OCI-LY7 (cell line): ENCODE data around the gene GLMN. TPM values are rescaled to one million over a fixed set of nuclear protein-coding genes. Genes with fewer than 3 reads are reported as not detected.

ENCODE experiments used
- Bru-seq: library from RNA; stranded (reverse); fragments of 400-500 nt; gene quantifications from one replicate; lab custom pipeline; 2021; lab: Mats Ljungman, UMichigan
- BruChase-seq, 2 experiments: library from RNA; stranded (reverse); fragments of 400-500 nt; gene quantifications; one replicate each; lab custom pipeline; 2021; lab: Mats Ljungman, UMichigan
- BruUV-seq: library from RNA; stranded (reverse); fragments of 400-500 nt; replicated peaks from 2 replicates; lab custom pipeline; 2021; lab: Mats Ljungman, UMichigan
- CTCF ChIA-PET: fragments of 300-600 bp; sonication (Branson Sonifier 250); formaldehyde crosslinking; loops from one replicate; lab custom pipeline; 2022; ENCODE audit warnings: antibody characterized with exemption; ENCODE audit not compliant: unreplicated experiment; lab: Charles Lee
- POLR2A ChIA-PET: fragments of 300-600 bp; sonication (Branson Sonifier 250); formaldehyde crosslinking; loops from one replicate; lab custom pipeline; 2022; ENCODE audit warnings: antibody characterized with exemption; lab: Charles Lee
- DNase-seq: peaks from one replicate; pipeline ENCODE4 v3.0.0-alpha.2; 2015; ENCODE audit warnings: low spot score
- H2AFZ ChIP-seq: fragments of 200-600 bp; sonication (generic), shearing (Covaris generic); 2 replicates; pipeline ENCODE4 v1.6.1; 2014; ENCODE audit warnings: mild to moderate bottlenecking, antibody characterized with exemption, low read length, moderate library complexity
- H3K27ac ChIP-seq: fragments of 200-600 bp; sonication (generic); 2 replicates; pipeline ENCODE4 v1.5.1; 2014; ENCODE audit warnings: mixed run types, low read depth, mild to moderate bottlenecking, moderate library complexity, low read length, inconsistent platforms; ENCODE audit not compliant: poor library complexity, severe bottlenecking
- H3K36me3 ChIP-seq: fragments of 200-600 bp; sonication (generic); 2 replicates; pipeline ENCODE4 v1.6.1; 2014; ENCODE audit warnings: mild to moderate bottlenecking, antibody characterized with exemption, low read length, moderate library complexity, mixed read lengths; ENCODE audit not compliant: insufficient read depth
- H3K4me1 ChIP-seq: fragments of 200-600 bp; sonication (generic); 2 replicates; pipeline ENCODE4 v1.5.1; 2014; ENCODE audit warnings: mild to moderate bottlenecking, low read length; ENCODE audit not compliant: insufficient read depth, poor library complexity, severe bottlenecking
- H3K4me2 ChIP-seq: fragments of 200-600 bp; sonication (generic); 2 replicates; pipeline ENCODE4 v1.6.1; 2014; ENCODE audit warnings: mild to moderate bottlenecking, low read length
- H3K4me3 ChIP-seq: fragments of 200-600 bp; sonication (generic); 2 replicates; pipeline ENCODE4 v1.5.1; 2014; ENCODE audit warnings: mild to moderate bottlenecking, low read depth, low read length; ENCODE audit not compliant: poor library complexity, severe bottlenecking
- H3K79me2 ChIP-seq: fragments of 200-600 bp; sonication (generic); 2 replicates; pipeline ENCODE4 v1.6.1; 2016; ENCODE audit warnings: low read depth, mild to moderate bottlenecking, low read length, moderate library complexity, mixed read lengths; ENCODE audit not compliant: insufficient read depth
- H3K9me2 ChIP-seq: fragments of 200-600 bp; sonication (generic); 2 replicates; pipeline ENCODE4 v1.6.1; 2016; ENCODE audit warnings: mild to moderate bottlenecking, low read length, mixed read lengths; ENCODE audit not compliant: insufficient read depth
- H3K9me3 ChIP-seq: fragments of 200-600 bp; sonication (generic); 2 replicates; pipeline ENCODE4 v1.6.1; 2014; ENCODE audit warnings: mild to moderate bottlenecking, mixed run types, low read length, mixed read lengths
- H4K20me1 ChIP-seq: fragments of 200-600 bp; sonication (generic); 2 replicates; pipeline ENCODE4 v1.6.1; 2014; ENCODE audit warnings: mild to moderate bottlenecking, antibody characterized with exemption, low read length, moderate library complexity, mixed read lengths; ENCODE audit not compliant: insufficient read depth
- EZH2phosphoT487 ChIP-seq: fragments of 200-600 bp; sonication (generic); IDR thresholded peaks from 2 replicates; pipeline ENCODE4 v1.6.1; 2018; ENCODE audit warnings: low read depth, borderline replicate concordance, mild to moderate bottlenecking, mixed run types, antibody characterized with exemption, low read length, moderate library complexity, mixed read lengths
- intact Hi-C: fragments of 100-400 bp; cut with micrococcal nuclease; formaldehyde crosslinking; loops from one replicate; pipeline ENCODE4 v1.10.0; 2022; ENCODE audit not compliant: unreplicated experiment
- long read RNA-seq: library from polyadenylated mRNA; stranded (forward); transcript quantifications from one replicate; pipeline ENCODE4 v2.0.0, GENCODE V29; 2022
- total RNA-seq, 2 experiments: library from RNA; depleted of rRNA in 1 of 2; stranded (reverse); fragments of >200 nt in 1 of 2; shearing (Covaris generic) in 1 of 2; gene quantifications; 2 replicates each; pipeline ENCODE4 v1.2.3, GENCODE V29; 2014 to 2022
- TF ChIP-seq, protein P1 (sequence below): fragments of 200-600 bp; sonication (generic); conservative IDR thresholded peaks from 2 replicates; pipeline ENCODE4 v1.5.1; 2014; ENCODE audit warnings: mild to moderate bottlenecking, antibody characterized with exemption, low read length, moderate library complexity, mixed read lengths

GLMN gene, protein sequence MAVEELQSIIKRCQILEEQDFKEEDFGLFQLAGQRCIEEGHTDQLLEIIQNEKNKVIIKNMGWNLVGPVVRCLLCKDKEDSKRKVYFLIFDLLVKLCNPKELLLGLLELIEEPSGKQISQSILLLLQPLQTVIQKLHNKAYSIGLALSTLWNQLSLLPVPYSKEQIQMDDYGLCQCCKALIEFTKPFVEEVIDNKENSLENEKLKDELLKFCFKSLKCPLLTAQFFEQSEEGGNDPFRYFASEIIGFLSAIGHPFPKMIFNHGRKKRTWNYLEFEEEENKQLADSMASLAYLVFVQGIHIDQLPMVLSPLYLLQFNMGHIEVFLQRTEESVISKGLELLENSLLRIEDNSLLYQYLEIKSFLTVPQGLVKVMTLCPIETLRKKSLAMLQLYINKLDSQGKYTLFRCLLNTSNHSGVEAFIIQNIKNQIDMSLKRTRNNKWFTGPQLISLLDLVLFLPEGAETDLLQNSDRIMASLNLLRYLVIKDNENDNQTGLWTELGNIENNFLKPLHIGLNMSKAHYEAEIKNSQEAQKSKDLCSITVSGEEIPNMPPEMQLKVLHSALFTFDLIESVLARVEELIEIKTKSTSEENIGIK
- total RNA-seq (2014; rRNA removed; shearing (Covaris generic)): 12.4 and 12.6 TPM in 2 replicates
- total RNA-seq (2022): 14.6 and 15.5 TPM in 2 replicates
- percentile 77 among the genes with signal in this experiment for Bru-seq, nascent RNA
- BruChase-seq, experiment 1, labeled RNA remaining after a 6-hour chase: percentile 86 among the genes with signal in this experiment
- percentile 86 among the genes with signal in this experiment for BruChase-seq, experiment 2, labeled RNA remaining after a 2-hour chase
- long read RNA-seq, transcript GLMN-201 (19 exons, 1,995 nt): major isoform, 16 of 33 reads
- long read RNA-seq, partial matches to known transcripts: 3 of 33 reads
- long read RNA-seq, other reads (novel, unspliced or antisense): 13 of 33 reads

GRCh38 chr1:92298573-92299476, at the start of gene GLMN, which contains the start of gene RPAP2:
GLMN (minus strand) TSS chr1:92298987; CDS start chr1:92297999, 988 bp downstream.
RPAP2 (plus strand) TSS chr1:92299059; CDS start chr1:92299074, 15 bp downstream.
- no peaks in the 10 kb centered on the region for H3K9me3 ChIP-seq
- ChIA-PET POLR2A (interaction anchor here (0.6 to 2.4 kb wide), 4 partner anchors 9 to 191 kb away, joined by 3 to 8 read pairs (median 4); no protein-coding TSS in a partner anchor), CTCF (interaction anchor here (0.6 kb wide), 1 partner anchor 26 kb away, joined by 3 read pairs; no protein-coding TSS in a partner anchor)
- no peaks in the 10 kb centered on the region for H3K9me2 ChIP-seq
- TF ChIP-seq, protein P1, sequence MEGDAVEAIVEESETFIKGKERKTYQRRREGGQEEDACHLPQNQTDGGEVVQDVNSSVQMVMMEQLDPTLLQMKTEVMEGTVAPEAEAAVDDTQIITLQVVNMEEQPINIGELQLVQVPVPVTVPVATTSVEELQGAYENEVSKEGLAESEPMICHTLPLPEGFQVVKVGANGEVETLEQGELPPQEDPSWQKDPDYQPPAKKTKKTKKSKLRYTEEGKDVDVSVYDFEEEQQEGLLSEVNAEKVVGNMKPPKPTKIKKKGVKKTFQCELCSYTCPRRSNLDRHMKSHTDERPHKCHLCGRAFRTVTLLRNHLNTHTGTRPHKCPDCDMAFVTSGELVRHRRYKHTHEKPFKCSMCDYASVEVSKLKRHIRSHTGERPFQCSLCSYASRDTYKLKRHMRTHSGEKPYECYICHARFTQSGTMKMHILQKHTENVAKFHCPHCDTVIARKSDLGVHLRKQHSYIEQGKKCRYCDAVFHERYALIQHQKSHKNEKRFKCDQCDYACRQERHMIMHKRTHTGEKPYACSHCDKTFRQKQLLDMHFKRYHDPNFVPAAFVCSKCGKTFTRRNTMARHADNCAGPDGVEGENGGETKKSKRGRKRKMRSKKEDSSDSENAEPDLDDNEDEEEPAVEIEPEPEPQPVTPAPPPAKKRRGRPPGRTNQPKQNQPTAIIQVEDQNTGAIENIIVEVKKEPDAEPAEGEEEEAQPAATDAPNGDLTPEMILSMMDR: 0 out of 2 replicates have a peak, but pooled peaks have one; percentile 3
- TF ChIP-seq EZH2phosphoT487: no peak
- peak within 1 kb of the TSS; percentile 88 for H3K4me3 ChIP-seq
- peak within 1 kb of the TSS; percentile 56 for H3K27ac ChIP-seq
- H3K79me2 ChIP-seq: peaks cover 34% of the 10 kb centered on the region; the same call in 1 of the 2 replicates
- H3K36me3 ChIP-seq: peaks cover 38% of the 10 kb centered on the region
- intact Hi-C loops: loop anchor here (2.0 to 10.0 kb wide), 3 partner anchors 797 to 1610 kb away; partner anchors contain the start of genes CDC7 and GCLM
- peak; percentile 89 for DNase-seq
- no peaks in the 10 kb centered on the region for H4K20me1 ChIP-seq
- H3K4me2 ChIP-seq: peak within 1 kb of the TSS; percentile 87
- H3K4me1 ChIP-seq: peaks cover 18% of the 10 kb centered on the region
- peak within 1 kb of the TSS; percentile 94 for H2AFZ ChIP-seq
- no TSS peak for BruUV-seq

- ChIA-PET POLR2A (no interaction called here), CTCF (no interaction called here)
- no peaks in the 10 kb centered on the region for H3K4me1 ChIP-seq
- H3K36me3 ChIP-seq: peaks cover 29% of the 10 kb centered on the region
- H4K20me1 ChIP-seq: no peaks in the 10 kb centered on the region
- intact Hi-C loops: no loop called here
- no peak overlapping the region for H3K27ac ChIP-seq
- H2AFZ ChIP-seq: no peak overlapping the region
- H3K4me3 ChIP-seq: no peak overlapping the region
- H3K4me2 ChIP-seq: no peak overlapping the region
- BruUV-seq: no TSS peak
- no peak for DNase-seq
- H3K9me2 ChIP-seq: no peaks in the 10 kb centered on the region
- no peaks in the 10 kb centered on the region for H3K9me3 ChIP-seq
- TF ChIP-seq, protein P1: no peak
- TF ChIP-seq EZH2phosphoT487: no peak
- H3K79me2 ChIP-seq: no peaks in the 10 kb centered on the region
Measured at GRCh38 chr1:92346866-92347640, 48.3 kb upstream of the GLMN start.
